ENCODE data around the gene ASTN2. TPM values are rescaled to one million over a fixed set of nuclear protein-coding genes. Genes with fewer than 3 reads are reported as not detected.
"Not testable (repeated sequence)": the region's sequence is repeated elsewhere in the genome, so short reads cannot be mapped to it uniquely, and the experiment has no call there.

ASTN2 gene
- polyA plus RNA-seq, 3 donors from 2014 or later, result 1.7 to 4.5 (median 2.2) TPM

- H3K36me3 Mint-ChIP-seq, result peaks cover 0 to 8% (median 7%) of the 10 kb centered on the region in 3 donors
- H3K4me1 Mint-ChIP-seq, result no peaks in the 10 kb centered on the region
- DNase-seq, result no peak
- H3K4me3 Mint-ChIP-seq, result no peak overlapping the region
- H3K9me3 Mint-ChIP-seq, result peaks cover 2 to 16% (median 11%) of the 10 kb centered on the region in 6 donors
- H3K27ac Mint-ChIP-seq, result no peak overlapping the region
- H3K27me3 Mint-ChIP-seq (ENCODE audit: low read depth in 3 of 3), result no peaks in the 10 kb centered on the region
Measured at GRCh38 chr9:116460026-116460425, 954.8 kb downstream of the ASTN2 start.

GRCh38 chr9:116459576-116459975, 955.3 kb downstream of the ASTN2 start:
- Mint-ChIP-seq H3K36me3 (peaks cover 0 to 8% (median 7%) of the 10 kb centered on the region in 3 donors), H3K27me3 (ENCODE audit: low read depth in 3 of 3) (no peaks in the 10 kb centered on the region), H3K4me1 (no peaks in the 10 kb centered on the region), H3K4me3 (no peak overlapping the region), H3K27ac (no peak overlapping the region), H3K9me3 (peaks cover 2 to 17% (median 12%) of the 10 kb centered on the region in 6 donors)
- no peak for DNase-seq

GRCh38 chr9:116456490-116457088, 958.3 kb downstream of the ASTN2 start:
- no peak overlapping the region for H3K27ac Mint-ChIP-seq
- H3K9me3 Mint-ChIP-seq, result peaks cover 2 to 26% (median 13%) of the 10 kb centered on the region in 6 donors
- no peak overlapping the region for H3K4me3 Mint-ChIP-seq
- H3K36me3 Mint-ChIP-seq, result peaks cover 0 to 8% (median 7%) of the 10 kb centered on the region in 3 donors
- peaks cover 0 to 1% (median 0%) of the 10 kb centered on the region in 3 donors for H3K27me3 Mint-ChIP-seq (ENCODE audit: low read depth in 3 of 3)
- no peaks in the 10 kb centered on the region for H3K4me1 Mint-ChIP-seq
- no peak for DNase-seq

GRCh38 chr9:116454539-116454938, 960.3 kb downstream of the ASTN2 start:
- H3K36me3 Mint-ChIP-seq; H3K27me3 Mint-ChIP-seq (ENCODE audit: low read depth in 3 of 3); H3K27ac Mint-ChIP-seq; H3K4me3 Mint-ChIP-seq; DNase-seq; H3K4me1 Mint-ChIP-seq: not testable (repeated sequence)
- peaks cover 2 to 26% (median 12%) of the 10 kb centered on the region in 6 donors for H3K9me3 Mint-ChIP-seq

GRCh38 chr9:116453785-116454184, 961.1 kb downstream of the ASTN2 start:
- DNase-seq, result no peak
- Mint-ChIP-seq H3K4me1 (no peaks in the 10 kb centered on the region), H3K27ac (no peak overlapping the region), H3K4me3 (no peak overlapping the region), H3K9me3 (peaks cover 2 to 26% (median 12%) of the 10 kb centered on the region in 6 donors), H3K36me3 (peaks cover 0 to 8% (median 7%) of the 10 kb centered on the region in 3 donors), H3K27me3 (ENCODE audit: low read depth in 3 of 3) (peaks cover 0 to 2% (median 1%) of the 10 kb centered on the region in 3 donors)

- Mint-ChIP-seq H3K4me3 (no peak overlapping the region), H3K4me1 (no peaks in the 10 kb centered on the region), H3K36me3 (peaks cover 0 to 8% (median 7%) of the 10 kb centered on the region in 3 donors), H3K27me3 (ENCODE audit: low read depth in 3 of 3) (peaks cover 0 to 2% (median 1%) of the 10 kb centered on the region in 3 donors), H3K27ac (no peak overlapping the region), H3K9me3 (peaks cover 2 to 26% (median 12%) of the 10 kb centered on the region in 6 donors)
- no peak for DNase-seq
Measured at GRCh38 chr9:116452634-116453033, 962.2 kb downstream of the ASTN2 start.

- peaks cover 0 to 9% (median 8%) of the 10 kb centered on the region in 3 donors for H3K36me3 Mint-ChIP-seq
Measured at GRCh38 chr9:116452227-116452626, 962.6 kb downstream of the ASTN2 start.

GRCh38 chr9:116451500-116452115, 963.2 kb downstream of the ASTN2 start:
- H3K4me3 Mint-ChIP-seq, result no peak overlapping the region
- DNase-seq, result no peak
- H3K4me1 Mint-ChIP-seq, result no peaks in the 10 kb centered on the region
- H3K27me3 Mint-ChIP-seq (ENCODE audit: low read depth in 3 of 3), result peaks cover 0 to 2% (median 1%) of the 10 kb centered on the region in 3 donors
- H3K36me3 Mint-ChIP-seq, result peaks cover 0 to 9% (median 7%) of the 10 kb centered on the region in 3 donors
- H3K27ac Mint-ChIP-seq, result no peak overlapping the region
- H3K9me3 Mint-ChIP-seq, result peaks cover under 1 to 21% (median 7%) of the 10 kb centered on the region in 6 donors

More at GRCh38 chr9:116452227-116452626, 962.6 kb downstream of the ASTN2 start:
- H3K9me3 Mint-ChIP-seq, result peaks cover 2 to 26% (median 11%) of the 10 kb centered on the region in 6 donors
- no peak for DNase-seq
- no peaks in the 10 kb centered on the region for H3K4me1 Mint-ChIP-seq
- no peak overlapping the region for H3K27ac Mint-ChIP-seq
- peaks cover 0 to 2% (median 1%) of the 10 kb centered on the region in 3 donors for H3K27me3 Mint-ChIP-seq (ENCODE audit: low read depth in 3 of 3)
- H3K4me3 Mint-ChIP-seq, result no peak overlapping the region

GRCh38 chr9:116450378-116451139, 964.3 kb downstream of the ASTN2 start:
- Mint-ChIP-seq H3K36me3 (peaks cover 0 to 3% (median 0%) of the 10 kb centered on the region in 3 donors), H3K4me1 (no peaks in the 10 kb centered on the region), H3K4me3 (no peak overlapping the region), H3K27ac (no peak overlapping the region), H3K9me3 (peaks cover 0 to 11% (median 0%) of the 10 kb centered on the region in 6 donors), H3K27me3 (ENCODE audit: low read depth in 3 of 3) (peaks cover 0 to 2% (median 1%) of the 10 kb centered on the region in 3 donors)
- no peak for DNase-seq

- no peak overlapping the region for H3K27ac Mint-ChIP-seq
- no peak overlapping the region for H3K4me3 Mint-ChIP-seq
- DNase-seq, result no peak
- peaks cover 0 to 6% (median 0%) of the 10 kb centered on the region in 3 donors for H3K36me3 Mint-ChIP-seq
- H3K4me1 Mint-ChIP-seq, result no peaks in the 10 kb centered on the region
- peaks cover 0 to 2% (median 1%) of the 10 kb centered on the region in 3 donors for H3K27me3 Mint-ChIP-seq (ENCODE audit: low read depth in 3 of 3)
- H3K9me3 Mint-ChIP-seq, result peaks cover 0 to 11% (median 0%) of the 10 kb centered on the region in 6 donors
Measured at GRCh38 chr9:116449949-116450348, 964.9 kb downstream of the ASTN2 start.

GRCh38 chr9:116448431-116448830, 966.4 kb downstream of the ASTN2 start:
- no peak for DNase-seq
- Mint-ChIP-seq H3K4me3 (no peak overlapping the region), H3K27me3 (ENCODE audit: low read depth in 3 of 3) (peaks cover 0 to 2% (median 1%) of the 10 kb centered on the region in 3 donors), H3K27ac (no peak overlapping the region), H3K4me1 (no peaks in the 10 kb centered on the region), H3K36me3 (peaks cover 0 to 6% (median 0%) of the 10 kb centered on the region in 3 donors), H3K9me3 (no peaks in the 10 kb centered on the region)

GRCh38 chr9:116447934-116448333, 966.9 kb downstream of the ASTN2 start:
- no peak overlapping the region for H3K27ac Mint-ChIP-seq
- H3K9me3 Mint-ChIP-seq, result no peaks in the 10 kb centered on the region
- H3K27me3 Mint-ChIP-seq (ENCODE audit: low read depth in 3 of 3), result peaks cover 0 to 2% (median 1%) of the 10 kb centered on the region in 3 donors
- no peaks in the 10 kb centered on the region for H3K4me1 Mint-ChIP-seq
- H3K36me3 Mint-ChIP-seq, result peaks cover 0 to 6% (median 3%) of the 10 kb centered on the region in 3 donors
- DNase-seq, result no peak
- no peak overlapping the region for H3K4me3 Mint-ChIP-seq

GRCh38 chr9:116442528-116442927, 972.3 kb downstream of the ASTN2 start:
- no peaks in the 10 kb centered on the region for H3K27me3 Mint-ChIP-seq (ENCODE audit: low read depth in 3 of 3)
- peaks cover 4 to 27% (median 5%) of the 10 kb centered on the region in 6 donors for H3K9me3 Mint-ChIP-seq
- H3K36me3 Mint-ChIP-seq, result peaks cover 38 to 50% (median 41%) of the 10 kb centered on the region in 3 donors
- DNase-seq, result no peak
- H3K4me3 Mint-ChIP-seq, result no peak overlapping the region
- no peak overlapping the region for H3K27ac Mint-ChIP-seq
- H3K4me1 Mint-ChIP-seq, result no peaks in the 10 kb centered on the region

Measured in immature natural killer cell (primary cell).